GM18511 (cell line): ENCODE measurements around the gene PCDHAC2.

Experiments
- ATAC-seq: cut with Tn5 transposase; IDR thresholded peaks from one replicate; pipeline ENCODE4 v1.9.1; 2021; ENCODE audit warnings: mild to moderate bottlenecking, moderate library complexity; ENCODE audit not compliant: unreplicated experiment

Gene PCDHAC2

DNA sequence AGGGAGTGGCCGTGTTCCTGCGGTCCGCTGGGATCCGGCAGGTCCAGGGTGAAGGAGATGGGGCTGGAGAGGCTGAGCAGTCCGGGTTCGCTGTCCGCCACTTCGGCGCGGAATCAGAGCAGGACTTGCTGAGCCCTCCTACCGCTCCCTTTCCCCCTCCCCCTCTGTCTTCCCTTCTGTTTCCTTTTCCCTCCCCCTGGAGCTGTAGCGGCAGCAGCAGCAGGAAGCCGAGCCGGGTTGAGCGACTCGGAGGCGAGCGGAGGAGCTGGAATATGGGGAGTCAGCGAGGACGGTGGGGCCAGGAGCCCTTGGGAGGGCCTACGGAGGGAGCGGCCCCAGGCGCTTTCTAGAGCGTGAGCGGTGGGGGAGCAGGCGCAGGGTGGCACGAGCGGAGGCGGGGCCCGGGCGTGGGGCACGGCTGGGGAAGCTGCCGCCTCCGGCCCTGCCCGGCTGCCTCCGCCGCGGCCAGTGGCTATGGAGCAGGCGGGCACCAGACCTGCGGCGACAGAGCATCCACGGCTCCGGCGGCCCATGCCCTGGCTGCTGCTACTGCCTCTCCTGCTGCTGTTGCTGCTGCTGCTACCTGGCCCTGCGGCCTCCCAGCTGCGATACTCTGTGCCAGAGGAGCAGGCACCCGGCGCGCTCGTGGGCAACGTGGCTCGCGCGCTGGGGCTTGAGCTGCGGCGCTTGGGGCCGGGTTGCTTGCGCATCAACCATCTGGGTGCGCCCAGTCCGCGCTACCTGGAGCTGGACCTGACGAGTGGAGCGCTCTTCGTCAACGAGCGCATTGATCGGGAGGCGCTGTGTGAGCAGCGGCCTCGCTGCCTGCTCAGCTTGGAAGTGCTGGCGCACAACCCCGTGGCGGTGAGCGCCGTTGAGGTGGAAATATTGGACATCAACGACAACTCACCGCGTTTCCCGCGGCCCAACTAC, at the start of gene PCDHAC2:
PCDHAC2 (plus strand) TSS at position 184 of the 933 bp plus-strand sequence; CDS start at position 475, 291 bp downstream.
- ATAC-seq, result no peak

GRCh38 chr5:140923601-140924000, 42.7 kb upstream of the PCDHAC2 start:
- no peak for ATAC-seq

DNA sequence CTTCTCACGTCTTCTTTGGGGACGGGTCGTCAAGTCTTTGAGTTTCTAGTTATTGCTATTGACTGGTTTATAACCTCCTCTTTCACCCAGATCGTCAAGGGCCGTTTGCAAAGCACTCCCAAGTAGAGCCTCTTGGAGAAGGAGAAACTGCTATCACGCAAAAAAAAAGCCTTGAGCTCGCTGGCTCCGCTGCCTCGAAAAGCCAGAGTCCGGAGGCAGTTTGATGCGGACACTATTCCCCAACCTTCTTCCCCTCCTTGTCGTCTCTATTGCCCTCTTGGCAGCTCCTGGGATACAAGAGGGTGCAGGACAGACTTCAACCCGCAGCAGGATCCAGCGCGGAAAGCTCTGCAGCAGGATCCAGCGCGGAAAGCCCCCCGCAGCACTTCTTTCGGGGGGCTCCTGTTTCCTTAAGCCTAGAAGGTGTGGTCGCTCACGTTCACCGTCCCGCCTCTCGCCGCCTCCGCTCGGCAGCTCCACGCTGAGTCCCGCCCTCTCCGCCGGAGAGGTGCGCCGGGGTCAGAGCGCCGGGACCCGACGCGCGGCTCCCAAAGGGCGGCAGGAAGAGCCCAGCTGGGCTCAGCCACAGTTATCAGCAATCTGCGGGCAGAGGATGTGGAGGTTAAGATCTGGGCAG, 40.4 kb upstream of the PCDHAC2 start, which contains the start of gene PCDHAC1:
PCDHAC1 (plus strand) TSS at position 494 of the 637 bp plus-strand sequence. CDS start 594 bp downstream, outside the sequence.
- no peak for ATAC-seq

DNA sequence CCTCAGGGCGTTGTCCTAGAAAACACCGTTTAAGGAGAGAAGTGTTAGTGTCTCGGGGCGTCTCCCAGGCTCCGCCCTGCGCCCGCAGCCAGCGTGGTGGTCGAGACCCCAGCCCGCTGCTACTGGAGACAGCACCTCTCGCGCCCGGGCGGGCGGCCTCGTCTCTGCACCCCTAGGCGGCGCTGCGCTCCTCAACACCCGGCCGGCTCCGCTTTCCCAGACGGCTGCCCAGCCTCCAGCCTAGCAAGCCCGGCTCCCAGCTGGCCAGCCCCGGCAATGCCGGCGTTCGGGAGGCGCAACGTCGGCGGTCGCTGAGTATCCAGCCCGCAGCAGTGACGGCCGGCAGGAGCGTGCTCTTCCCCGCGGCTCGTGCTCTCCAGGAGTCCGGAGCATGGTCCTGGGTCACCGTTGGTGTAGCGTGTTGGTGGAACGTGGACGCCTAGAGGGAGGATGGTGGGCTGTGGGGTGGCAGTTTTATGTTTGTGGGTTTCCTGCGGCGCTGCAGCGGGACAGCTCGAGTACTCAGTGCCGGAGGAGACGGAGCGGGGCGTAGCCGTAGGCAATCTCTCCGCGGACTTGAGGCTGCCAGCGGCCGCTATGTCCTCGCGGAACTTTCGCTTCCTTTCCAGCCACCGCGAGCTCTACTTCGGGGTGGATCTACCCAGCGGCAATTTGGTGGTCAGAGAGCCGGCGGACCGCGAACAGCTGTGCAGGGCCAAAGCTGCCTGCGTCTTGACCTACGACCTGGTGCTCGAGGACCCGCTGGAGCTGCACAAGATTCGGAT, 39.6 kb upstream of the PCDHAC2 start:
- no peak for ATAC-seq

DNA sequence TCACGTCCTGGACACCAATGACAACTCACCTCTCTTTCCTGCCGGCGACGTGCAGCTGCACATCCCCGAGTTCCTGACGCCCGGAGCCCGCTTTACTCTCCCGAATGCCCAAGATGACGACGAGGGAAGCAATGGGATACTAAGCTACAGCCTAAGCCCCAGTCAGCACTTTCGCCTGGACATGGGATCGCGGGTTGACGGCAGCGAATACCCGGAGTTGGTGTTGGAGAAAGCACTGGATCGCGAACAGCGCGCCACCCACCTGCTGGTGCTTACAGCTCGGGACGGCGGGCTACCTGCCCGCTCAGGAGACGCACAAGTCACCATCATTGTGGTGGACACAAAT, 39.1 kb upstream of the PCDHAC2 start:
- ATAC-seq, result no peak

GRCh38 chr5:140934964-140935606, 31.2 kb upstream of the PCDHAC2 start:
- no peak for ATAC-seq

GRCh38 chr5:140946578-140946977, 19.7 kb upstream of the PCDHAC2 start:
- ATAC-seq, result no peak

GRCh38 chr5:140951636-140952035, 14.6 kb upstream of the PCDHAC2 start:
- no peak for ATAC-seq

- ATAC-seq, result no peak
Observed at GRCh38 chr5:140953234-140953633, 13.0 kb upstream of the PCDHAC2 start.

GRCh38 chr5:140962190-140962589, 4.1 kb upstream of the PCDHAC2 start:
- ATAC-seq, result no peak

DNA sequence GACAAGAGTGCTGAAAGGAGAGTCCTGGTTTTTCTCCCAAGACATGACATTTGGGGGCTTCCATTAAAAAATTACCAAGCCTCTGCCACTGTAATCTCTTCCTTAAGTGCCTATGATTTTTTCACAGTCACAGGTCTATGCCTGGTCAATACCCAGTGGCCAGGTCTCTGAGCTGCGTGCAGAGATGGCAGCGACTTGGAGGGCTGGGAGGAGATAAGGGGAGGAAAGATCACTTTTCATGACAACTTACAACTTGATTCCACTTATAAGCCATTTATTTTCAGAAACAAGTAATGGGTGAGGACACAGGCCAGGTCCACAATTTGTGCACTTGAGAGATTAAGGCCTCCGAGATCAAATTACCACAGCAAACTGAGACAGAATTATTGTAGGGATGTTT, 1.9 kb upstream of the PCDHAC2 start:
- ATAC-seq, result no peak

DNA sequence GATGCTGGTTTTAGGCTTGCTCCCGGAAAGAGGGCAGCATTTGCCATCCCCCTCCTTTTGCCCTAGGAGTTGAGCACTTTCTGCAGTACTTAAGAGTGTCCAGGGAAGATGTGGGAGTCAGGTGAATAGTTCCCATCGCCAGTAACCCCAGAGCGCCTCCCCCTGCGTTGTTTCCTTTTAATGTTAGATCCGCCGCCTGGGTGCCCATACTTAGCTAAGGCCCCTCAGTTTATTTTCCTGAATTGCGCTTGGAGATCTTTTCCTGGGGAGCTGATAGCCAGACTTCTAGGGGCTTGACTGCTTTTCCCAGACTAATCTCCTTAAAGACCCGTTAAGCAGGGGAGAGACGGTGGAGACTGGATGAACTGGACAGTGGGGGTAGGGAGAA, 377 bp upstream of the PCDHAC2 start:
- ATAC-seq, result no peak

DNA sequence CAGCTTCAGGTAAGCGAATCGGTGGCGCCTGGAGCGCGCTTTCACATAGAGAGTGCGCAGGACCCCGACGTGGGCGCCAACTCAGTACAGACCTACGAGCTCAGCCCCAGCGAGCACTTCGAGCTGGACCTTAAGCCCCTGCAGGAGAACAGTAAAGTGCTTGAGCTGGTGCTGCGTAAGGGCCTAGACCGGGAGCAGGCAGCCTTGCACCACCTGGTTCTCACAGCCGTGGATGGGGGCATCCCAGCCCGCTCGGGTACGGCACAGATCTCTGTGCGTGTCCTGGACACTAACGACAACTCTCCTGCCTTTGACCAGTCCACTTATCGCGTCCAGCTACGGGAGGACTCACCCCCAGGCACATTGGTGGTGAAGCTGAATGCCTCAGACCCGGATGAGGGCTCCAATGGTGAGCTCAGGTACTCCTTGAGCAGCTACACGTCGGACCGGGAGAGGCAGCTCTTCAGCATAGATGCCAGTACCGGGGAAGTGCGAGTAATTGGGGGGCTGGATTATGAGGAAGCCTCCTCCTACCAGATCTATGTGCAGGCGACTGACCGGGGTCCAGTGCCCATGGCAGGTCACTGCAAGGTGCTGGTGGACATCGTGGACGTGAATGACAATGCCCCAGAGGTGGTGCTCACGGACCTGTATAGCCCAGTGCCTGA, 1.1 kb downstream of the PCDHAC2 start:
- ATAC-seq, result no peak

DNA sequence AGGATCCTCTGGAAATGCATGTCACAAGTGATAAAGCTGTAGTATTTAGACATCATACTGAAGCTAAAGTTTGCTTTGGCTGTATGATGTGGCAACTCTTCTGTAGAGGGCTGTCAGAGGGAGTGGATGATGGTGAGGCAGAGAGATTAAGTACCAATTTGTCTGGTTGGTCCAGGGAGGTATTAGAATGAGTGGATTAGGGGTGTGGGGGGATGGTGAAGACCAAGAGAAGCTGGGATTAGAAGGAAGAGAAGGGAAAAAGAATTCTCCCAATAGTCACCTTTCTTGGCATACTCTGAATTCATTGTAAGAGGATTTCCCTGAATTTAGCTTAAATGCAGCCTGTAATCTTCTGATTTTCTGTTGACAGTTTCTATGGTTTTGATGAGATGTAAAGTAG, 3.6 kb downstream of the PCDHAC2 start:
- ATAC-seq, result no peak

DNA sequence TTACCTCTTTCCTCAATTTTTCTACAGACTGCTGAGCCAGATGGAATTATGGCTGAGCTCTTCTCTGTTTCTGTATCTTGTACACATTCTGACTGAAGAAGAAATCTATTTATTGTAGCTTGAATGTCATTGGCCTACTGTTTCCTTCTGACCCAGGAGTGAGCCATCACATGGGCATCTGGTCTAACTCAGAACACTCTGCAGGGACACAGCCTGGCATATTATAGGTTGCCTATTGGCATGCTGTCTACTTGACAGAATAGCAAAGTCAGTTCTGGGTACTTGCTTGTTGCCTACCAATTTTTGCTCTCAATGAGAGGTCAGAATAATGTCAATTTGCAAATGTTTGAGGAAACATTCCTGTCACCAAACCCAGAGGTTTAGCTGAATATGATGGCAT, 7.3 kb downstream of the PCDHAC2 start:
- ATAC-seq, result no peak

- no peak for ATAC-seq
Observed at GRCh38 chr5:140977003-140977402, 10.7 kb downstream of the PCDHAC2 start.

GRCh38 chr5:140978260-140978659, 12.0 kb downstream of the PCDHAC2 start:
- ATAC-seq, result no peak

- no peak for ATAC-seq
Observed at GRCh38 chr5:140978983-140979382, 12.7 kb downstream of the PCDHAC2 start.

- ATAC-seq, result no peak
Observed at GRCh38 chr5:140982083-140982716, 15.9 kb downstream of the PCDHAC2 start.

GRCh38 chr5:140986117-140986521, 19.8 kb downstream of the PCDHAC2 start:
- ATAC-seq, result no peak
